WTC11 (cell line): ENCODE measurements around the gene CHAT. TPM values are rescaled to one million over a fixed set of nuclear protein-coding genes. Genes with fewer than 3 reads are reported as not detected.

Source experiments
- ATF1 ChIP-seq: sonication (generic); formaldehyde crosslinking; IDR thresholded peaks from 2 replicates; pipeline ENCODE4 v1.8.1; 2023; ENCODE audit warnings: mild to moderate bottlenecking, moderate library complexity, missing genetic modification reagents
- FOXP1 ChIP-seq: sonication (generic); formaldehyde crosslinking; IDR thresholded peaks from 2 replicates; pipeline ENCODE4 v1.8.0; 2022; ENCODE audit warnings: missing genetic modification reagents, mild to moderate bottlenecking, moderate library complexity, borderline replicate concordance
- GRHL2 ChIP-seq: fragments of 250-450 bp; sonication (Bioruptor Pico); IDR thresholded peaks from 2 replicates; pipeline ENCODE4 v1.8.0; 2022; ENCODE audit warnings: mild to moderate bottlenecking, moderate library complexity; ENCODE audit not compliant: insufficient replicate concordance, severe bottlenecking
- GTF2I ChIP-seq: fragments of 250-450 bp; sonication (Bioruptor Pico); conservative IDR thresholded peaks from 2 replicates; pipeline ENCODE4 v1.4.0; 2021; ENCODE audit warnings: mild to moderate bottlenecking
- JUN ChIP-seq: sonication (generic); formaldehyde crosslinking; IDR thresholded peaks from 2 replicates; pipeline ENCODE4 v1.8.0; 2023; ENCODE audit warnings: mild to moderate bottlenecking, missing genetic modification reagents
- MYBL2 ChIP-seq: sonication (generic); formaldehyde crosslinking; IDR thresholded peaks from 2 replicates; pipeline ENCODE4 v1.8.1; 2023; ENCODE audit warnings: mild to moderate bottlenecking, moderate library complexity, missing genetic modification reagents
- NFATC4 ChIP-seq: fragments of 250-450 bp; sonication (Bioruptor Pico); IDR thresholded peaks from 2 replicates; pipeline ENCODE4 v1.9.0; 2021; ENCODE audit warnings: mild to moderate bottlenecking
- NR1H2 ChIP-seq: sonication (generic); formaldehyde crosslinking; IDR thresholded peaks from 2 replicates; pipeline ENCODE4 v1.9.0; 2021; ENCODE audit warnings: mild to moderate bottlenecking, moderate library complexity, missing genetic modification reagents
- SMAD4 ChIP-seq: sonication (generic); formaldehyde crosslinking; IDR thresholded peaks from 2 replicates; pipeline ENCODE4 v1.8.0; 2022; ENCODE audit warnings: mild to moderate bottlenecking, missing genetic modification reagents
- TCF7 ChIP-seq: sonication (generic); formaldehyde crosslinking; IDR thresholded peaks from 2 replicates; pipeline ENCODE4 v1.8.0; 2022; ENCODE audit warnings: mild to moderate bottlenecking, low read depth, missing genetic modification reagents, moderate library complexity
- TEAD1 ChIP-seq: sonication (generic); formaldehyde crosslinking; IDR thresholded peaks from 2 replicates; pipeline ENCODE4 v1.8.0; 2022; ENCODE audit warnings: mild to moderate bottlenecking, missing genetic modification reagents
- TEAD4 ChIP-seq: sonication (generic); formaldehyde crosslinking; IDR thresholded peaks from 2 replicates; pipeline ENCODE4 v1.8.0; 2022; ENCODE audit warnings: mild to moderate bottlenecking, missing genetic modification reagents
- ZNF263 ChIP-seq: sonication (generic); formaldehyde crosslinking; IDR thresholded peaks from 2 replicates; pipeline ENCODE4 v1.8.1; 2022; ENCODE audit warnings: low read depth, mild to moderate bottlenecking, moderate library complexity, missing genetic modification reagents
- ZNF423 ChIP-seq: fragments of 250-450 bp; sonication (Bioruptor Pico); IDR thresholded peaks from 2 replicates; pipeline ENCODE4 v2.1.2; 2022; ENCODE audit warnings: mild to moderate bottlenecking, moderate library complexity
- ZNF671 ChIP-seq: fragments of 250-450 bp; sonication (Bioruptor Pico); IDR thresholded peaks from 2 replicates; pipeline ENCODE4 v1.8.0; 2021; ENCODE audit warnings: mild to moderate bottlenecking
- total RNA-seq: library from RNA; stranded (reverse); gene quantifications from 3 replicates; pipeline ENCODE4 v1.2.3, GENCODE V29; 2021
- TF ChIP-seq, protein P1 (sequence below): fragments of 200-600 bp; IDR thresholded peaks from 2 replicates; pipeline ENCODE4 v1.8.0; 2022; ENCODE audit warnings: antibody characterized with exemption
- TF ChIP-seq, protein P2 (sequence below): sonication (generic); formaldehyde crosslinking; IDR thresholded peaks from 2 replicates; pipeline ENCODE4 v1.8.0; 2023; ENCODE audit warnings: missing genetic modification reagents, mild to moderate bottlenecking, borderline replicate concordance
- TF ChIP-seq, protein P3 (sequence below): sonication (generic); formaldehyde crosslinking; IDR thresholded peaks from 2 replicates; pipeline ENCODE4 v1.8.1; 2023; ENCODE audit warnings: mild to moderate bottlenecking, missing genetic modification reagents, borderline replicate concordance
- TF ChIP-seq, protein P4 (sequence below): sonication (generic); formaldehyde crosslinking; IDR thresholded peaks from 2 replicates; pipeline ENCODE4 v1.8.1; 2023; ENCODE audit warnings: mild to moderate bottlenecking, missing genetic modification reagents
- TF ChIP-seq, protein P5 (sequence below): sonication (generic); formaldehyde crosslinking; IDR thresholded peaks from 2 replicates; pipeline ENCODE4 v1.8.1; 2023; ENCODE audit warnings: mild to moderate bottlenecking, missing genetic modification reagents, moderate library complexity
- TF ChIP-seq, protein P6 (sequence below): sonication (generic); formaldehyde crosslinking; IDR thresholded peaks from 2 replicates; pipeline ENCODE4 v1.8.0; 2022; ENCODE audit warnings: mild to moderate bottlenecking, missing genetic modification reagents
- TF ChIP-seq, protein P7 (sequence below): sonication (generic); formaldehyde crosslinking; IDR thresholded peaks from 2 replicates; pipeline ENCODE4 v1.8.0; 2022; ENCODE audit warnings: mild to moderate bottlenecking, missing genetic modification reagents
- TF ChIP-seq, protein P8 (sequence below): sonication (generic); formaldehyde crosslinking; IDR thresholded peaks from 2 replicates; pipeline ENCODE4 v1.8.1; 2023; ENCODE audit warnings: mild to moderate bottlenecking, missing genetic modification reagents, moderate library complexity

The CHAT gene
- total RNA-seq, 1 experiment from 2014 or later = not detected

DNA sequence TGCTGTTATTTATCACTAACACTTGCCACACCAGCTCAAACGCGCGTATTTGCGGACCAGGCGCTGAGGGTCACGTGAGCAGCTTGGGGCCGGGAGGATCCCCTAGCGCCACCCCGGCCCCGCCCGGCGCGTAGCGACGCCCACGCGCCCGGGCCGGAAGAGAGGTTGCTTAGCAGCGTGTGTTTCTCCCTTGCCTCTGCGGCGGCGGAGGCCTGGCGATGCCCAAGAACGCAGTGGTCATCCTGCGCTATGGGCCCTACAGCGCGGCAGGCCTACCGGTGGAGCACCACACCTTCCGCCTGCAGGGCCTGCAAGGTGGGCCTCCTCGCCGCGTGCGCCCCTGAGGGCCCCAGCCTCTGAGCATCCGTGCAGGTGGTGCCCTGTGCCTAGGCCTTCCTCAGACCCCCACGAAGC lies 65.7 kb downstream of the CHAT start, which contains the start of gene C10orf53 (continued):
- TF ChIP-seq, protein P1, sequence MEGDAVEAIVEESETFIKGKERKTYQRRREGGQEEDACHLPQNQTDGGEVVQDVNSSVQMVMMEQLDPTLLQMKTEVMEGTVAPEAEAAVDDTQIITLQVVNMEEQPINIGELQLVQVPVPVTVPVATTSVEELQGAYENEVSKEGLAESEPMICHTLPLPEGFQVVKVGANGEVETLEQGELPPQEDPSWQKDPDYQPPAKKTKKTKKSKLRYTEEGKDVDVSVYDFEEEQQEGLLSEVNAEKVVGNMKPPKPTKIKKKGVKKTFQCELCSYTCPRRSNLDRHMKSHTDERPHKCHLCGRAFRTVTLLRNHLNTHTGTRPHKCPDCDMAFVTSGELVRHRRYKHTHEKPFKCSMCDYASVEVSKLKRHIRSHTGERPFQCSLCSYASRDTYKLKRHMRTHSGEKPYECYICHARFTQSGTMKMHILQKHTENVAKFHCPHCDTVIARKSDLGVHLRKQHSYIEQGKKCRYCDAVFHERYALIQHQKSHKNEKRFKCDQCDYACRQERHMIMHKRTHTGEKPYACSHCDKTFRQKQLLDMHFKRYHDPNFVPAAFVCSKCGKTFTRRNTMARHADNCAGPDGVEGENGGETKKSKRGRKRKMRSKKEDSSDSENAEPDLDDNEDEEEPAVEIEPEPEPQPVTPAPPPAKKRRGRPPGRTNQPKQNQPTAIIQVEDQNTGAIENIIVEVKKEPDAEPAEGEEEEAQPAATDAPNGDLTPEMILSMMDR = no peak
- TF ChIP-seq NR1H2 (CRISPR knock-in tag) (no peak), TEAD1 (CRISPR knock-in tag) (peak; percentile 62; the same call in 1 of the 2 replicates), MYBL2 (CRISPR knock-in tag) (no peak), SMAD4 (0 out of 2 replicates have a peak, but pooled peaks have one; percentile 68), GTF2I (no peak), NFATC4 (CRISPR knock-in tag) (no peak), ZNF263 (CRISPR knock-in tag) (peak; percentile 57; the same call in 1 of the 2 replicates), JUN (CRISPR knock-in tag) (no peak), ZNF423 (no peak), ZNF671 (CRISPR knock-in tag) (no peak), ATF1 (CRISPR knock-in tag) (peak; percentile 72; the same call in 1 of the 2 replicates), TEAD4 (no peak), GRHL2 (no peak), FOXP1 (peak; percentile 79; the same call in 1 of the 2 replicates), TCF7 (CRISPR knock-in tag) (no peak)
- TF ChIP-seq, protein P2, sequence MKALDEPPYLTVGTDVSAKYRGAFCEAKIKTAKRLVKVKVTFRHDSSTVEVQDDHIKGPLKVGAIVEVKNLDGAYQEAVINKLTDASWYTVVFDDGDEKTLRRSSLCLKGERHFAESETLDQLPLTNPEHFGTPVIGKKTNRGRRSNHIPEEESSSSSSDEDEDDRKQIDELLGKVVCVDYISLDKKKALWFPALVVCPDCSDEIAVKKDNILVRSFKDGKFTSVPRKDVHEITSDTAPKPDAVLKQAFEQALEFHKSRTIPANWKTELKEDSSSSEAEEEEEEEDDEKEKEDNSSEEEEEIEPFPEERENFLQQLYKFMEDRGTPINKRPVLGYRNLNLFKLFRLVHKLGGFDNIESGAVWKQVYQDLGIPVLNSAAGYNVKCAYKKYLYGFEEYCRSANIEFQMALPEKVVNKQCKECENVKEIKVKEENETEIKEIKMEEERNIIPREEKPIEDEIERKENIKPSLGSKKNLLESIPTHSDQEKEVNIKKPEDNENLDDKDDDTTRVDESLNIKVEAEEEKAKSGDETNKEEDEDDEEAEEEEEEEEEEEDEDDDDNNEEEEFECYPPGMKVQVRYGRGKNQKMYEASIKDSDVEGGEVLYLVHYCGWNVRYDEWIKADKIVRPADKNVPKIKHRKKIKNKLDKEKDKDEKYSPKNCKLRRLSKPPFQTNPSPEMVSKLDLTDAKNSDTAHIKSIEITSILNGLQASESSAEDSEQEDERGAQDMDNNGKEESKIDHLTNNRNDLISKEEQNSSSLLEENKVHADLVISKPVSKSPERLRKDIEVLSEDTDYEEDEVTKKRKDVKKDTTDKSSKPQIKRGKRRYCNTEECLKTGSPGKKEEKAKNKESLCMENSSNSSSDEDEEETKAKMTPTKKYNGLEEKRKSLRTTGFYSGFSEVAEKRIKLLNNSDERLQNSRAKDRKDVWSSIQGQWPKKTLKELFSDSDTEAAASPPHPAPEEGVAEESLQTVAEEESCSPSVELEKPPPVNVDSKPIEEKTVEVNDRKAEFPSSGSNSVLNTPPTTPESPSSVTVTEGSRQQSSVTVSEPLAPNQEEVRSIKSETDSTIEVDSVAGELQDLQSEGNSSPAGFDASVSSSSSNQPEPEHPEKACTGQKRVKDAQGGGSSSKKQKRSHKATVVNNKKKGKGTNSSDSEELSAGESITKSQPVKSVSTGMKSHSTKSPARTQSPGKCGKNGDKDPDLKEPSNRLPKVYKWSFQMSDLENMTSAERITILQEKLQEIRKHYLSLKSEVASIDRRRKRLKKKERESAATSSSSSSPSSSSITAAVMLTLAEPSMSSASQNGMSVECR (CRISPR knock-in tag) = peak; percentile 88; the same call in 1 of the 2 replicates
- TF ChIP-seq, protein P3, sequence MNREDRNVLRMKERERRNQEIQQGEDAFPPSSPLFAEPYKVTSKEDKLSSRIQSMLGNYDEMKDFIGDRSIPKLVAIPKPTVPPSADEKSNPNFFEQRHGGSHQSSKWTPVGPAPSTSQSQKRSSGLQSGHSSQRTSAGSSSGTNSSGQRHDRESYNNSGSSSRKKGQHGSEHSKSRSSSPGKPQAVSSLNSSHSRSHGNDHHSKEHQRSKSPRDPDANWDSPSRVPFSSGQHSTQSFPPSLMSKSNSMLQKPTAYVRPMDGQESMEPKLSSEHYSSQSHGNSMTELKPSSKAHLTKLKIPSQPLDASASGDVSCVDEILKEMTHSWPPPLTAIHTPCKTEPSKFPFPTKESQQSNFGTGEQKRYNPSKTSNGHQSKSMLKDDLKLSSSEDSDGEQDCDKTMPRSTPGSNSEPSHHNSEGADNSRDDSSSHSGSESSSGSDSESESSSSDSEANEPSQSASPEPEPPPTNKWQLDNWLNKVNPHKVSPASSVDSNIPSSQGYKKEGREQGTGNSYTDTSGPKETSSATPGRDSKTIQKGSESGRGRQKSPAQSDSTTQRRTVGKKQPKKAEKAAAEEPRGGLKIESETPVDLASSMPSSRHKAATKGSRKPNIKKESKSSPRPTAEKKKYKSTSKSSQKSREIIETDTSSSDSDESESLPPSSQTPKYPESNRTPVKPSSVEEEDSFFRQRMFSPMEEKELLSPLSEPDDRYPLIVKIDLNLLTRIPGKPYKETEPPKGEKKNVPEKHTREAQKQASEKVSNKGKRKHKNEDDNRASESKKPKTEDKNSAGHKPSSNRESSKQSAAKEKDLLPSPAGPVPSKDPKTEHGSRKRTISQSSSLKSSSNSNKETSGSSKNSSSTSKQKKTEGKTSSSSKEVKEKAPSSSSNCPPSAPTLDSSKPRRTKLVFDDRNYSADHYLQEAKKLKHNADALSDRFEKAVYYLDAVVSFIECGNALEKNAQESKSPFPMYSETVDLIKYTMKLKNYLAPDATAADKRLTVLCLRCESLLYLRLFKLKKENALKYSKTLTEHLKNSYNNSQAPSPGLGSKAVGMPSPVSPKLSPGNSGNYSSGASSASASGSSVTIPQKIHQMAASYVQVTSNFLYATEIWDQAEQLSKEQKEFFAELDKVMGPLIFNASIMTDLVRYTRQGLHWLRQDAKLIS (CRISPR knock-in tag) = no peak
- TF ChIP-seq, protein P4, sequence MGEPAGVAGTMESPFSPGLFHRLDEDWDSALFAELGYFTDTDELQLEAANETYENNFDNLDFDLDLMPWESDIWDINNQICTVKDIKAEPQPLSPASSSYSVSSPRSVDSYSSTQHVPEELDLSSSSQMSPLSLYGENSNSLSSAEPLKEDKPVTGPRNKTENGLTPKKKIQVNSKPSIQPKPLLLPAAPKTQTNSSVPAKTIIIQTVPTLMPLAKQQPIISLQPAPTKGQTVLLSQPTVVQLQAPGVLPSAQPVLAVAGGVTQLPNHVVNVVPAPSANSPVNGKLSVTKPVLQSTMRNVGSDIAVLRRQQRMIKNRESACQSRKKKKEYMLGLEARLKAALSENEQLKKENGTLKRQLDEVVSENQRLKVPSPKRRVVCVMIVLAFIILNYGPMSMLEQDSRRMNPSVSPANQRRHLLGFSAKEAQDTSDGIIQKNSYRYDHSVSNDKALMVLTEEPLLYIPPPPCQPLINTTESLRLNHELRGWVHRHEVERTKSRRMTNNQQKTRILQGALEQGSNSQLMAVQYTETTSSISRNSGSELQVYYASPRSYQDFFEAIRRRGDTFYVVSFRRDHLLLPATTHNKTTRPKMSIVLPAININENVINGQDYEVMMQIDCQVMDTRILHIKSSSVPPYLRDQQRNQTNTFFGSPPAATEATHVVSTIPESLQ (CRISPR knock-in tag) = no peak
- TF ChIP-seq, protein P5, sequence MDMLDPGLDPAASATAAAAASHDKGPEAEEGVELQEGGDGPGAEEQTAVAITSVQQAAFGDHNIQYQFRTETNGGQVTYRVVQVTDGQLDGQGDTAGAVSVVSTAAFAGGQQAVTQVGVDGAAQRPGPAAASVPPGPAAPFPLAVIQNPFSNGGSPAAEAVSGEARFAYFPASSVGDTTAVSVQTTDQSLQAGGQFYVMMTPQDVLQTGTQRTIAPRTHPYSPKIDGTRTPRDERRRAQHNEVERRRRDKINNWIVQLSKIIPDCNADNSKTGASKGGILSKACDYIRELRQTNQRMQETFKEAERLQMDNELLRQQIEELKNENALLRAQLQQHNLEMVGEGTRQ (CRISPR knock-in tag) = peak; percentile 97
- TF ChIP-seq, protein P6, sequence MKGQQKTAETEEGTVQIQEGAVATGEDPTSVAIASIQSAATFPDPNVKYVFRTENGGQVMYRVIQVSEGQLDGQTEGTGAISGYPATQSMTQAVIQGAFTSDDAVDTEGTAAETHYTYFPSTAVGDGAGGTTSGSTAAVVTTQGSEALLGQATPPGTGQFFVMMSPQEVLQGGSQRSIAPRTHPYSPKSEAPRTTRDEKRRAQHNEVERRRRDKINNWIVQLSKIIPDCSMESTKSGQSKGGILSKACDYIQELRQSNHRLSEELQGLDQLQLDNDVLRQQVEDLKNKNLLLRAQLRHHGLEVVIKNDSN = peak; percentile 96
- TF ChIP-seq, protein P7, sequence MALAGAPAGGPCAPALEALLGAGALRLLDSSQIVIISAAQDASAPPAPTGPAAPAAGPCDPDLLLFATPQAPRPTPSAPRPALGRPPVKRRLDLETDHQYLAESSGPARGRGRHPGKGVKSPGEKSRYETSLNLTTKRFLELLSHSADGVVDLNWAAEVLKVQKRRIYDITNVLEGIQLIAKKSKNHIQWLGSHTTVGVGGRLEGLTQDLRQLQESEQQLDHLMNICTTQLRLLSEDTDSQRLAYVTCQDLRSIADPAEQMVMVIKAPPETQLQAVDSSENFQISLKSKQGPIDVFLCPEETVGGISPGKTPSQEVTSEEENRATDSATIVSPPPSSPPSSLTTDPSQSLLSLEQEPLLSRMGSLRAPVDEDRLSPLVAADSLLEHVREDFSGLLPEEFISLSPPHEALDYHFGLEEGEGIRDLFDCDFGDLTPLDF (CRISPR knock-in tag) = no peak
- TF ChIP-seq, protein P8, sequence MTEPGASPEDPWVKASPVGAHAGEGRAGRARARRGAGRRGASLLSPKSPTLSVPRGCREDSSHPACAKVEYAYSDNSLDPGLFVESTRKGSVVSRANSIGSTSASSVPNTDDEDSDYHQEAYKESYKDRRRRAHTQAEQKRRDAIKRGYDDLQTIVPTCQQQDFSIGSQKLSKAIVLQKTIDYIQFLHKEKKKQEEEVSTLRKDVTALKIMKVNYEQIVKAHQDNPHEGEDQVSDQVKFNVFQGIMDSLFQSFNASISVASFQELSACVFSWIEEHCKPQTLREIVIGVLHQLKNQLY (CRISPR knock-in tag) = 0 out of 2 replicates have a peak, but pooled peaks have one; percentile 41
